ENCODE results near the gene AOC2.

The AOC2 gene

DNA sequence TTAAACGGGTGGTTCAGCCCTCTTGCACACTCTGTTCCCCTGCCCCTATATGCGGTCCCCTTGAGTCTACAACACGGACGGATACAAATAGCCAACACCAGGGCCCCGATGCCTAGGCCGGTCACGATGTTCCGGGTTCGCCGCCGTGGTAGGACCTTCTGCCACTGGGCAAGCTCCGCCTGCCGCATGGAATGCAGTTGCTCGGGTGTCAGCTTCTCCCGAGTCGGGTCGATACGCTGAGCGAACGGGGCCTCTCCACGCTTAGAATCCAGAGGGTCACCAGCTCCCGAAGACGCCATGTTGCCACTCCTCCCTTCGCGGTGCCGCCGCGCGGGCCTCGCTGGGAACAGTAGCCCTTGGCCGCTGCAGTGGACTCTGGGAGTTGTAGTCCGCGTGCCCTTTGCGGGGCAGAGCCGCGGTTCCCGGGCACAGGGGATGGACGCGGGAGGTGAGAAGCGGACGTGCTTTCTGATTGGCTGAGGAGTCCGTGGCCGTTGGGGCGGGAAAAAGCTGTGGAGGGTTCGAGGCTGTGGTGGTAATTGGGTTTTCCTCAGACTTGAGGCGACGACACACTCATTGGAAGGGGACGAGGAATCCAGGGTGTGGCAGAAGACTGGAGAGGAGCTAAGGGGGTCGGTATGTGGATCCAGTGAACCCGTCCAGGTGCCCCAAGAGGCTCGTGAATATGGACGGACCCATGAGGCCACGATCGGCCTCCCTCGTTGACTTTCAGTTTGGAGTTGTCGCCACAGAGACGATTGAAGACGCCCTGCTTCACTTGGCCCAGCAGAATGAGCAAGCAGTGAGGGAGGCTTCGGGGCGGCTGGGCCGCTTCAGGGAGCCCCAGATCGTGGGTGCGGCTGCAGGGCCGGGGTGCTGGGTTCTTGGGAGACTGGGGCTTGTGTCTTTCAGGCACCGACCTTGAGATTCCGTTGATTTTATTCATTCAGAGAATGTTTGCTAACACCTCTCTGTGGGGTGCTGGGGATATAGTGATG is 45.7 kb upstream of the AOC2 start, which contains the start of the genes CNTD1 and COA3:
Gene CNTD1 (plus strand): TSS at position 479 of the 998 bp plus-strand sequence. CDS start 207 bp downstream, at position 686.
Gene COA3 (minus strand): TSS at position 322 of the 998 bp plus-strand sequence. CDS start 23 bp downstream, at position 299.
- TF ChIP-seq, protein P1, sequence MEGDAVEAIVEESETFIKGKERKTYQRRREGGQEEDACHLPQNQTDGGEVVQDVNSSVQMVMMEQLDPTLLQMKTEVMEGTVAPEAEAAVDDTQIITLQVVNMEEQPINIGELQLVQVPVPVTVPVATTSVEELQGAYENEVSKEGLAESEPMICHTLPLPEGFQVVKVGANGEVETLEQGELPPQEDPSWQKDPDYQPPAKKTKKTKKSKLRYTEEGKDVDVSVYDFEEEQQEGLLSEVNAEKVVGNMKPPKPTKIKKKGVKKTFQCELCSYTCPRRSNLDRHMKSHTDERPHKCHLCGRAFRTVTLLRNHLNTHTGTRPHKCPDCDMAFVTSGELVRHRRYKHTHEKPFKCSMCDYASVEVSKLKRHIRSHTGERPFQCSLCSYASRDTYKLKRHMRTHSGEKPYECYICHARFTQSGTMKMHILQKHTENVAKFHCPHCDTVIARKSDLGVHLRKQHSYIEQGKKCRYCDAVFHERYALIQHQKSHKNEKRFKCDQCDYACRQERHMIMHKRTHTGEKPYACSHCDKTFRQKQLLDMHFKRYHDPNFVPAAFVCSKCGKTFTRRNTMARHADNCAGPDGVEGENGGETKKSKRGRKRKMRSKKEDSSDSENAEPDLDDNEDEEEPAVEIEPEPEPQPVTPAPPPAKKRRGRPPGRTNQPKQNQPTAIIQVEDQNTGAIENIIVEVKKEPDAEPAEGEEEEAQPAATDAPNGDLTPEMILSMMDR (IDR thresholded peaks at IDR 0.05; ENCODE audit: extremely low read depth, missing control alignments) = no peak
- peak; percentile 91 for DNase-seq (ENCODE audit: low spot score)

DNA sequence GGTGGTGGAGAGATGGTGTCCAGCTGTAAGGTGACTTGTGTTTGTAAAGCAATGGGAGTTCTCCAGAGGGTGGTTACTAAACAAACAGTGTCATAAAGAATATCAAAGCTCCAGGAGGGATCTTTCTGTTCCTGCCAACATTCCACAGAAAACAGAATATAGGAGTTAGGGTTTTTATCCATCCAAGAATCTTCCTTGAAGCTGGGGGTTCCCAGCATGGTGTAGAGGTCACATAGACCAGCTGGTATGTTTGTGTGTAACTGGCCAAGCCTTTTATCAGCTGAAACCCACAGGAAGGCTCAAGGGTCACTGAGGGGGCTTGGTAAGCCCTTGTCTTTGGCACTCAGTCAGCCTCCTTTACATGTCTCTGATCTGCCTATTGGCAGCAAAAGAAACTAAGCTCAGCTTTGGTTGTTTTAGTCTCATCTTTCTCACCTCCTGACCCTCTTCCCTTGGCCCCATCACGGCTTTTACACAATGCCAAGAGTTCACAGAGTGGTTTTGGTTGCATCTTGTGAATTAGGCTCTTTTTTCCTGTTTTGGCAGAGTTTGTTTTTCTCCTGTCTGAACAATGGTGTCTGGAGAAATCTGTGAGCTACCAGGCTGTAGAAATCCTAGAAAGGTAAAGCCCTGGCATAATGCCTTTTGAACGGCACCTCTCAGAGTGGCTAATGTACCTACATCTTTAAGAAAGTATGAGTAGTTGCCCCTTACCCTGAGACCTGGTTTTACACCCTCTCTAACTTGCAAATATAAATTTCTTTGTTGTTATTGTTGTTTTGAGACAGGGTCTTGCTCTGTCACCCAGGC is 41.1 kb upstream of the AOC2 start:
- no peak for DNase-seq (ENCODE audit: low spot score)
- TF ChIP-seq, protein P1 (IDR thresholded peaks at IDR 0.05; ENCODE audit: extremely low read depth, missing control alignments) = no peak

DNA sequence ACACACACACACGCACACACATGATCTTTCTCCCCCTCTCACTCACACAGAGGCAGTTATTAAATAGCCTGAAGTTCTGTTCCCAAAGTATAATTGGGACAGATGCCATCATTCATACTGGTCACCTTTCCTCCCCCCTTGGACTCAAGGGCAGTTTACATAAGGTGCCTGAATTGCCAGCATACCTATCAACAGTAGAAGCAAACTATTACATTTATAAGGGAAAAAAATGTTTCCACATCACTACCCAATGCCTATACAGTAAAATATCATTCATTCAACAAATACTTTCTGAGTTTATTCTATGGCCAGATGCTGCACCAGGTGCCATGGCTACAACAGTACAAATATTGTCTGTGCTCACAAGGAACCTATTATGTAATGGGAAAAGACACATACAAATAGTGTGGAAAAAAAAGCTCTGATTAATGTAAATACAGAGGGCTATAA is 39.4 kb upstream of the AOC2 start:
- no peak for DNase-seq (ENCODE audit: low spot score)
- TF ChIP-seq, protein P1 (IDR thresholded peaks at IDR 0.05; ENCODE audit: extremely low read depth, missing control alignments) = no peak

DNA sequence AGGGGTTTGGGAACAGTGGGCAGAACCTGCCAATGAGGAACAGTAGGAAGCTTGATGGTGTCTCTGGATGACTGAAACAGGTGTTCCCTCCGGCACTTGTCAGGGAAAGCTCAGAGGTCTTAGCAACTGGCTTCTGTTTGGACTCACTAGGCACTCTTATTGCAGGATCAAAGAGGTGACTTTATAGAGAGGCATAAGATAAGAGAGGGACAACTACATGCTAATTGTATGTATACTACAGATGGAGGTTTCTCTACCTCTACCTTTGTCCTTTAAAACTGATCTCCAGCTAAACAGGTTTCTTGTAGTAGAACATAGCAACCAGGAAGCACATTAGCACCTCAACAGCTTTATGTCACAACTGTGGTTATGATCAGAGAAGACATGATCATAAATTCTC is 38.1 kb upstream of the AOC2 start:
- DNase-seq (ENCODE audit: low spot score) = no peak
- TF ChIP-seq, protein P1 (IDR thresholded peaks at IDR 0.05; ENCODE audit: extremely low read depth, missing control alignments) = no peak

DNA sequence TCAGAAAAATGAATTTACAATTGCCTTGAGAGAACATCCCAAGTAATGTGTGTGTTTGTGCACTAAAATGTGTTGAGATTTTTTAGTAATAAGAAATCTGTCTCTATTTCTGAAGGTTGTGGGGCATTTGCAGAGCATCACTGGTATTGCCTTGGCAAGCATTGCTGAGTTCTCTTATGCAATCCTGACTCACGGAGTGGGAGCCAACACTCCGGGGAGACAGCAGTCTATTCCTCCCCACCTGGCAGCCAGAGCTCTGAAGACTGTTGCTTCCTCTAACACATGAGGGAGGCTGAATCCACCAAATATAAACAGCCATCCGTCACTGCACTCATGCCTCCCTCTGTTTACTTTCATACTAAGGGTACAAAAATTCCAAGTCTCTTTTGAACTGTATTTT is 35.1 kb upstream of the AOC2 start:
- DNase-seq (ENCODE audit: low spot score) = no peak
- TF ChIP-seq, protein P1 (IDR thresholded peaks at IDR 0.05; ENCODE audit: extremely low read depth, missing control alignments) = no peak

DNA sequence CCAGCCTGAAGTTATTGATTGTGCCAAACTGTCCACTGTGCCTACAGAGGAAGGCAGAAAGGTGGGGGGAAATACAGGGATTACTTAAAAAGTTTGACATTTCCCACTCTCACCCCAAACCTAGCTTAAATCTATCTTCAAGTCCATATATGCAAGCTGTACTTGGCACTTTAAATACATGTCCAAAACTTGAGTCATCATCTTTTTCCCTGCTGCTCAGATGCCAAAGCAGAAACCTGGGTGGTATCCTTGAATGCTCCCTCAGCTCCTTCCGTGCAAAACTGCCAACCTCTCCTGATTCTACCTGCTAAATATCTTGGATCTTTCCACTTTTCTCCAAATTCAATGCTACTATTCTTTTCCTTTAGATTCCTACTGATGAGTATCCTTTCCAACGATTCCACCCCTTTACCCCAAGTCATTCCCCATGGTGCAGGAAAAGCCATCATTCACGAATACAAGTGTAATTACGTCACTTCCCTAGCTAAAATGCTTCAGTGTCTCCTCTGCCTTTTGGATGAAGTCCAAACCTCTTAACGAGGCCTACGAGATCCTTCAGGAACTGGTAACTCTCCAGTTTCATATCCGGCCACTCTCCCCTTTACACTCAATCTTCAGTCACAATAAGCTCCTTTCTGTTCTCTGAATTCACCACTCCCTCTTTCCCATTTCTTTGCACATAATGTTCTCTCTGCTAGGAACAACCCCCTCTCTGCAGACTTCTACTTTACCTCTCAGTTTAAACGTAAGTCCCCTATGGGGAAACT is 29.6 kb upstream of the AOC2 start:
- TF ChIP-seq, protein P1 (IDR thresholded peaks at IDR 0.05; ENCODE audit: extremely low read depth, missing control alignments) = no peak
- DNase-seq (ENCODE audit: low spot score) = no peak
